ENCODE measurements around the gene BMP10. TPM values are rescaled to one million over a fixed set of nuclear protein-coding genes. Genes with fewer than 3 reads are reported as not detected.

BMP10 gene
- total RNA-seq, 1 donor from 2014 or later = not detected

DNA sequence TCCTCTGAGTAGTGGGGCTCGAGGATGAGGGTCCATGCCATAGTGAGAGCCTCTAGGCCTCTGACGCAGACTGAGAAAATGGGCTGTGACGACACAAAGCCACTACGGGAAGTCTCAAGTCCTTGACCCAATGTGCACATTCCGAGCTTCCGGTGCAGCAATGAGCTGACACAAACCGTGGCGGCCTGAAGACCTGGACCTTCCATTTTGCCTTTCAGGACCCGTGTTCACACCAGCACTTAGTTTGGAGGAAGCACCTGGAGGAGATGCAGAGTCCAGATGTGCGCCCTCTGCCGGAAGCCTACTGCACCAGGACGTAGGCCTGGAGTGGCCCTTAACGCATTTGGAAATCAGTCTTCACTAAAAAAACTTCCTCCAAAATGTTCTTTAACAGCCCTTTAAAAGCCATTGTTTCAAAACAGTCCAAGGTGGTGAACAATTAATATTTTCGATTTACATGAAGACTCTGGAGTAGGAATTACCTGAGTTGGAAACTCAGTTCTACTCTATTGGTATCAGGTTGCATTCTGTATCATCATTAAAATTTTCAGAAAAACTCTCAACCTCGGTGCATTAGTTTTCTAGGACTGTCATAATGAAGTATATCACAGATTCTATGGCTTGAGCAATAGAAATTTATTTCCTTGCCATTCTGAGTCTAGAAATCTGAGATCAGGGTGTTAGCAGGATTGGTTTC lies 33.9 kb downstream of the BMP10 start:
- Mint-ChIP-seq H3K4me3 (ENCODE audit: unreplicated experiment) (no peak overlapping the region), H3K4me1 (ENCODE audit: low read depth) (peaks cover 14% of the 10 kb centered on the region), H3K27me3 (ENCODE audit: low read depth) (no peaks in the 10 kb centered on the region), H3K9me3 (ENCODE audit: low read depth) (no peaks in the 10 kb centered on the region), H3K36me3 (ENCODE audit: low read depth) (no peaks in the 10 kb centered on the region), H3K27ac (ENCODE audit: unreplicated experiment) (no peak overlapping the region)
- DNase-seq (ENCODE audit: low spot score) = no peak
- TF ChIP-seq, protein P1, sequence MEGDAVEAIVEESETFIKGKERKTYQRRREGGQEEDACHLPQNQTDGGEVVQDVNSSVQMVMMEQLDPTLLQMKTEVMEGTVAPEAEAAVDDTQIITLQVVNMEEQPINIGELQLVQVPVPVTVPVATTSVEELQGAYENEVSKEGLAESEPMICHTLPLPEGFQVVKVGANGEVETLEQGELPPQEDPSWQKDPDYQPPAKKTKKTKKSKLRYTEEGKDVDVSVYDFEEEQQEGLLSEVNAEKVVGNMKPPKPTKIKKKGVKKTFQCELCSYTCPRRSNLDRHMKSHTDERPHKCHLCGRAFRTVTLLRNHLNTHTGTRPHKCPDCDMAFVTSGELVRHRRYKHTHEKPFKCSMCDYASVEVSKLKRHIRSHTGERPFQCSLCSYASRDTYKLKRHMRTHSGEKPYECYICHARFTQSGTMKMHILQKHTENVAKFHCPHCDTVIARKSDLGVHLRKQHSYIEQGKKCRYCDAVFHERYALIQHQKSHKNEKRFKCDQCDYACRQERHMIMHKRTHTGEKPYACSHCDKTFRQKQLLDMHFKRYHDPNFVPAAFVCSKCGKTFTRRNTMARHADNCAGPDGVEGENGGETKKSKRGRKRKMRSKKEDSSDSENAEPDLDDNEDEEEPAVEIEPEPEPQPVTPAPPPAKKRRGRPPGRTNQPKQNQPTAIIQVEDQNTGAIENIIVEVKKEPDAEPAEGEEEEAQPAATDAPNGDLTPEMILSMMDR (IDR thresholded peaks at IDR 0.05) = peak; percentile 81

DNA sequence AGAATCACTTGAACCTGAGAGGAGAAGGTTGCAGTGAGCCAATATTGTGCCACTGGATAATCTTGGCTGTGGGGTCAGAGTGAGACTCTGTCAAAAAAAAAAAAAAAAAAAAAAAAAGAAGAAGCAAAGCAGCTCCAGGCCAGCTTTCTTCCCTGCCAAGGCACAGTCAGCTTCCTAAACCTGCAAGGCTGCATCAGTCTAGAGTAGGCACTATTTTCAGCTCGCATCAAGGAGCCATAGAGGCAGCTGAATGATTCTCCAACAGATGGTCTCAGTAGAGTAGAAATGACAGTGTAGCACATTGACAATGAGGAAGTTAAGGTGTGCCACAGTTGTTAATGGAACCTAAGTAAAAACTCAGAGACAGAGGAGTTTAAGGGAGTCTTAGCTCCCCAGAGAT lies 35.6 kb downstream of the BMP10 start:
- H3K27me3 Mint-ChIP-seq (ENCODE audit: low read depth) = no peaks in the 10 kb centered on the region
- no peaks in the 10 kb centered on the region for H3K36me3 Mint-ChIP-seq (ENCODE audit: low read depth)
- H3K4me3 Mint-ChIP-seq (ENCODE audit: unreplicated experiment) = no peak overlapping the region
- H3K27ac Mint-ChIP-seq (ENCODE audit: unreplicated experiment) = no peak overlapping the region
- DNase-seq (ENCODE audit: low spot score) = no peak
- H3K4me1 Mint-ChIP-seq (ENCODE audit: low read depth) = peaks cover 26% of the 10 kb centered on the region
- TF ChIP-seq, protein P1 (IDR thresholded peaks at IDR 0.05) = no peak
- H3K9me3 Mint-ChIP-seq (ENCODE audit: low read depth) = no peaks in the 10 kb centered on the region

DNA sequence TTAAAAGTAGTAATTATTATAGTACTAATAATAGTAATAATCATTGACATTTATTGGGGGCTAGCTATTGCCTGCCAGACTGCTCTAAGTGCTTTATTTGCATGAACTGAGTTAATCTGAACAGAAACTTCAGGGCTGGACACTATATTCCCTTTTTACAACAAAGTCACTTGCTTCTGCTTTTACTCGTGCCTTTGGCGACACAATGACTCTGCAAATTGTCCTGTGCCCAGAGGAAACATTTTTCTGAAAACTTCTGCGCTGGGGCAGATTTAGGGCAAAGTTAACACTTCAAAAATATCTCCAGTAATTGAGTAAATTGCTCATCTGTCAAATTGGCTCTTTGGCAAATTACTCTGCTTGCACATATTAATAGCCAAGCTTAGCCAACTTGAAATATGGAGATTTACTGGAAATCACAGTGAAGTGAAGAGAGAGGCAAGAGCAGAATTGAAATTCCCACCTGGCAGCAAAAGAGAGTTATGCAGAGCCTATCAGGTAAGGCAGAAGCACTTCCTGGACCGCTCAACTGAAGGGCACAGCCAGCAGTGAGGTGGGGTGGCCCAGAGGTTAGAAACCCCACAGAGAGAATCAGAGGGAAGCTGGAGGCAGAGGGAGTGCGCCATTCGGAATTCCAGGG lies 36.3 kb downstream of the BMP10 start:
- Mint-ChIP-seq H3K36me3 (ENCODE audit: low read depth) (no peaks in the 10 kb centered on the region), H3K27me3 (ENCODE audit: low read depth) (no peaks in the 10 kb centered on the region), H3K27ac (ENCODE audit: unreplicated experiment) (no peak overlapping the region), H3K4me3 (ENCODE audit: unreplicated experiment) (no peak overlapping the region), H3K9me3 (ENCODE audit: low read depth) (no peaks in the 10 kb centered on the region), H3K4me1 (ENCODE audit: low read depth) (peaks cover 28% of the 10 kb centered on the region)
- no peak for DNase-seq (ENCODE audit: low spot score)
- TF ChIP-seq, protein P1 (IDR thresholded peaks at IDR 0.05) = no peak

DNA sequence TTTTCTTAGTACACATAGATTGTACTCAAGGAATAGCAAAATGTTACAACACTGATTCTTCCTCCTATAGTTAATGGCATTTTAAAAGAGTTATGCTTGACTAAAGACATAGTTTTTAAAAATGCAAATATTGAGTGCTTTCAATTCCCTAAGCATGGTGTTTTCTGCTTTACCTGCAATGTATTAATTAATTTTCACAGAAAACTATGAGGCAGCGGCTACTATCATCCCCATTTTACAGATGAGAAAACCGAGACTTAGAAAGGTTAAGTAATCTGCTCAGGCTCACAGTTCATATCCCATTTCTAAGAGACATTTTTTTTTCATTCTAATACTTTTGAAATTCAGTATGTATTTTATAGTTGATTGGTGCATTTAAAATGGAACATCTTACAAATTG lies 38.0 kb downstream of the BMP10 start:
- no peak overlapping the region for H3K27ac Mint-ChIP-seq (ENCODE audit: unreplicated experiment)
- DNase-seq (ENCODE audit: low spot score) = no peak
- TF ChIP-seq, protein P1 (IDR thresholded peaks at IDR 0.05) = no peak
- H3K4me1 Mint-ChIP-seq (ENCODE audit: low read depth) = peaks cover 39% of the 10 kb centered on the region
- no peaks in the 10 kb centered on the region for H3K27me3 Mint-ChIP-seq (ENCODE audit: low read depth)
- H3K9me3 Mint-ChIP-seq (ENCODE audit: low read depth) = no peaks in the 10 kb centered on the region
- H3K36me3 Mint-ChIP-seq (ENCODE audit: low read depth) = no peaks in the 10 kb centered on the region
- H3K4me3 Mint-ChIP-seq (ENCODE audit: unreplicated experiment) = no peak overlapping the region

DNA sequence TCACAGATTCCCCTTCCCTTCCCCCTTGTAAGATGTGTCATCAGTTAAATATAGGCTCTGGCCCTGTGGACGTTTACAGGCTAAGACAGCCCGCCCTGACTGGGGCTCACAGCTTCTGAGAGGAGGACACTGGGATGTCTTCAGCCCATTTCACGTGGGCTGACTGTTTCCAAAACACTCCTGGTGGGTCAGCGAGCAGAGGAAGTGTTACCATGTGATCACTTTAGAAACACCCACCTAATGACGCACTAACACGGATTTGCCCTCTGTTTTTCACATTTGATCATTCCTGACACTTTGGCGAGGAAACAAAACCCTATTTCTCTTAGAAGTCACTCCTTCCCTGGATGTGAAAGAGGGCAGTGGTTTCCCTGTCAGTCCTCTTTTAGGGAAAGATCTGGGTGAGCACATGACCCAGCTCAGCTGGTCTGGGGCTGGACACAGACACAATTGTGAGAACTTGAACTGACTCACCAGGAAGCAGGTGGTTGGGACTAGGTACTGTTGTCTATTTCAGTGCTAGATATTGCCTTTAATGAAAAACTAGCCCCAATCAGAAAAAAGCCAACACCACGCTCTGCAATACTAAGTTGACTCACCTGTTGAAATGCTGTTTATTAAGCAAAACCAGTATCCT lies 38.8 kb downstream of the BMP10 start:
- DNase-seq (ENCODE audit: low spot score) = no peak
- H3K36me3 Mint-ChIP-seq (ENCODE audit: low read depth) = no peaks in the 10 kb centered on the region
- no peaks in the 10 kb centered on the region for H3K9me3 Mint-ChIP-seq (ENCODE audit: low read depth)
- no peaks in the 10 kb centered on the region for H3K27me3 Mint-ChIP-seq (ENCODE audit: low read depth)
- peaks cover 35% of the 10 kb centered on the region for H3K4me1 Mint-ChIP-seq (ENCODE audit: low read depth)
- peak overlapping the region; percentile 93 for H3K27ac Mint-ChIP-seq (ENCODE audit: unreplicated experiment)
- TF ChIP-seq, protein P1 (IDR thresholded peaks at IDR 0.05) = no peak
- H3K4me3 Mint-ChIP-seq (ENCODE audit: unreplicated experiment) = no peak overlapping the region
